SK-N-MC (cell line): ENCODE measurements around the gene PLXNA4.

ENCODE experiments used
- EZH2 ChIP-seq: fragments of 200-600 bp; sonication (generic); IDR thresholded peaks from one replicate; pipeline ENCODE4 v1.6.1; 2017; ENCODE audit warnings: antibody characterized with exemption
- POLR2AphosphoS5 ChIP-seq: IDR thresholded peaks from 2 replicates; pipeline ENCODE4 v1.6.1; 2012; ENCODE audit warnings: mild to moderate bottlenecking, low read depth, low read length, borderline replicate concordance

GRCh38 chr7:132418840-132419239 is 157.4 kb downstream of the PLXNA4 start:
- TF ChIP-seq POLR2AphosphoS5 (no peak), EZH2 (no peak)
